HFF-Myc (cell line): ENCODE results near the gene TFR2.

Experiments
- DNase-seq: peaks from one replicate; pipeline ENCODE4 v3.0.0-alpha.2; 2011; ENCODE audit warnings: low read depth; ENCODE audit errors: extremely low read depth
- H3K4me3 ChIP-seq: replicated peaks from 2 replicates; pipeline ENCODE4 v1.5.1; 2011; ENCODE audit warnings: low read depth, mild to moderate bottlenecking, control low read depth, low read length
- TF ChIP-seq, protein P1 (sequence below): IDR thresholded peaks from 2 replicates; pipeline ENCODE4 v1.5.1; 2012; ENCODE audit warnings: mild to moderate bottlenecking, low read depth, low read length, control low read depth; ENCODE audit errors: missing control alignments

The TFR2 gene

DNA sequence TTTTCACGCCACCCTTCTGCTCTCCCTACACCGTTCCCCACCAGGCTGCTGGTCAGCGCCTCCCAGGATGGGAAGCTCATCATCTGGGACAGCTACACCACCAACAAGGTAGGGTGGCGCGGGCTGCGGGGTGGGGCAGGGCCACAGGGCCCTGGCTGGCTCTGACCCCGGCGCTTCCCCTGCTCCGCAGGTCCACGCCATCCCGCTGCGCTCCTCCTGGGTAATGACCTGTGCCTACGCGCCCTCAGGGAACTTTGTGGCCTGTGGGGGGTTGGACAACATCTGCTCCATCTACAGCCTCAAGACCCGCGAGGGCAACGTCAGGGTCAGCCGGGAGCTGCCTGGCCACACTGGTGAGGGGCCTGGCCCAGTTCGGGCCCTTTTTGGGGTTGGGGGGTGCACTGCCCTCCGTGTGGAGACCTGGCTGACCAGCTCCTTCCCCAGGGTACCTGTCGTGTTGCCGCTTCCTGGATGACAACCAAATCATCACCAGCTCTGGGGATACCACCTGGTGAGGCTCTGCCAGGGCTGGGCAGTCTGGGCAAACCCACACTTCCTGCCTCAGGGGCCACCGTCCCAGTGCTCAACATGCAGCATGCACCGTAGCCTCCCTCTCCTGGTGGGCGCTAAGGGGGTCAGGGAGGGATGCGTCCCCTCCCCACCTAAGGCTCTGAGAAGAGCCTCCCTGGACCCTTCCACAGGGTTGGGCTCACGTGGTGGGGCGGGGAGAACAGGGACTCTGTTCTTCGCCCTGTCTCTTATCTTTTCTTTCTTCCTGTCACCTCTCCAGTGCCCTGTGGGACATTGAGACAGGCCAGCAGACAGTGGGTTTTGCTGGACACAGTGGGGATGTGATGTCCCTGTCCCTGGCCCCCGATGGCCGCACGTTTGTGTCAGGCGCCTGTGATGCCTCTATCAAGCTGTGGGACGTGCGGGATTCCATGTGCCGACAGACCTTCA, 36.2 kb upstream of the TFR2 start:
- no peak overlapping the region for H3K4me3 ChIP-seq
- no peak for DNase-seq
- TF ChIP-seq, protein P1, sequence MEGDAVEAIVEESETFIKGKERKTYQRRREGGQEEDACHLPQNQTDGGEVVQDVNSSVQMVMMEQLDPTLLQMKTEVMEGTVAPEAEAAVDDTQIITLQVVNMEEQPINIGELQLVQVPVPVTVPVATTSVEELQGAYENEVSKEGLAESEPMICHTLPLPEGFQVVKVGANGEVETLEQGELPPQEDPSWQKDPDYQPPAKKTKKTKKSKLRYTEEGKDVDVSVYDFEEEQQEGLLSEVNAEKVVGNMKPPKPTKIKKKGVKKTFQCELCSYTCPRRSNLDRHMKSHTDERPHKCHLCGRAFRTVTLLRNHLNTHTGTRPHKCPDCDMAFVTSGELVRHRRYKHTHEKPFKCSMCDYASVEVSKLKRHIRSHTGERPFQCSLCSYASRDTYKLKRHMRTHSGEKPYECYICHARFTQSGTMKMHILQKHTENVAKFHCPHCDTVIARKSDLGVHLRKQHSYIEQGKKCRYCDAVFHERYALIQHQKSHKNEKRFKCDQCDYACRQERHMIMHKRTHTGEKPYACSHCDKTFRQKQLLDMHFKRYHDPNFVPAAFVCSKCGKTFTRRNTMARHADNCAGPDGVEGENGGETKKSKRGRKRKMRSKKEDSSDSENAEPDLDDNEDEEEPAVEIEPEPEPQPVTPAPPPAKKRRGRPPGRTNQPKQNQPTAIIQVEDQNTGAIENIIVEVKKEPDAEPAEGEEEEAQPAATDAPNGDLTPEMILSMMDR: no peak

DNA sequence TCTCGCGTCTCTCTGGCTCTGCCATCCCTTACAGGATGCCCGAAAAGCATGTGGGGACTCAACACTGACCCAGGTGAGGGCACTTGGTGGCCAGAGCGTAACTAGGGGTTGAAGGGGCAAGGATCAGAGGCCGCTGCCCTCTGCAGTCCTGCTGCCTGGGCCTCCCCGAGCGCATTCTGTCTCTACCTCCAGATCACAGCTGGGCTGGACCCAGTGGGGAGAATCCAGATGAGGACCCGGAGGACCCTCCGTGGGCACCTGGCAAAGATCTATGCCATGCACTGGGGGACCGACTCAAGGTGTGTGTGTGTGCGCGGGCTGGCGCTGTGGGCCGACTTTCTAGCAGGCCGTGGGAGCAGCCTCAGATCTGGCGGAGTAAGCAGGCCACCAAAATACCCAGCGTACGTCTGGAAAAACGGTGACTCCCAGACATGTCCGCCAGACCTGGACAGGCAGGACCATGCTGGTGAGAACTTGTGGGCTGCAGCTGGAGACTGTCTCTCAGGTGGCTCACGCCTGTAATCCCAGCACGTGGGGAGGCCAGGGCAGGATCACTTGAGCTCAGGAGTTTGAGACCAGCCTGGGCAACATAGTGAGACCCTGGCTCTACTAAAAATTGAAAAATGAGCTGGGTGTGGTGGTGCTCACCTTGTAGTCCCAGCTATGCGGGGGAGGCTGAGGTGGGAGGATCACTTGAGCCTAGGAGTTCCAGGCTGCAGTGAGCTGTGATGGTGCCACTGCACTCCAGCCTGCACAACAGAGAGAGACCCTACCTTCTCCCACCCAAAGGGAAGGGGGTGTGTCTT, 35.4 kb upstream of the TFR2 start:
- DNase-seq: no peak
- TF ChIP-seq, protein P1: no peak
- H3K4me3 ChIP-seq: peak overlapping the region; percentile 86

DNA sequence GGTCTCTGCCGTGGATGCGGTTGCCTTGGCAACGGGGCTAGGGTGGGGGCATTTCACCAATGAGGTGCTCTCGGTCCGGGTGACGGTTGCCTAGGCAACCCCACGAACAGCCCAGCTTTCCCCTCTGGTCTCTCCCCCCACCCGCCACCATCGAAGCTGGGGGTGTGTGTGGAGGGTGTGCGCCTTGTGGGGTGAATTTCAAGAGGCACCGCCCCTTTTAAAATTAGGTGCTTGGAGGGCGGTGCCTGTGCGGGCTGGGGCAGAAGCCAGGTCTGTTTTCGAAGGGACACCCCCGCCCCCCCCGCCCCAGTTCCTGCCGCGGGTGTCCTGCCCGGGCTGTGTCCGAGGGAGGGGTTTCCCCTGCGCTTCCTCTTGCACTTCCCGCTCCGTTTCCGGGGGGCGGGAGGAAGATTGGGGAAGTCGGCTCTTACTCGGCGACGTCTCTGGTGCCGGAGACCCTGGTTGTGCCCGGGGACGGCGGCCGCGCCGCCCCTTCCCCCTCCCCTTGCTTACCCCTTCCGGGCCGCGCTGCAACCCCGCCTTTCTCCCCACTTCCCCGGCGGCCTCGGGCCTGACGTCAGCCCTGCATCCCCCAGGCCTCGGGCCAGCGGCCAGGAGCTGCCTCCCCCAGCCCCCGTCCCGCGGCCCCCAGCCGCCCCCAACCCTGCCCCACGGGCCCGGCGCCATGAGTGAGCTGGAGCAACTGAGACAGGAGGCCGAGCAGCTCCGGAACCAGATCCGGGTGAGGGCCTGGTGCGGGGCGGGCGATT, 34.4 kb upstream of the TFR2 start:
- H3K4me3 ChIP-seq: peak overlapping the region; percentile 86
- peak; percentile 25 for DNase-seq
- TF ChIP-seq, protein P1: no peak

DNA sequence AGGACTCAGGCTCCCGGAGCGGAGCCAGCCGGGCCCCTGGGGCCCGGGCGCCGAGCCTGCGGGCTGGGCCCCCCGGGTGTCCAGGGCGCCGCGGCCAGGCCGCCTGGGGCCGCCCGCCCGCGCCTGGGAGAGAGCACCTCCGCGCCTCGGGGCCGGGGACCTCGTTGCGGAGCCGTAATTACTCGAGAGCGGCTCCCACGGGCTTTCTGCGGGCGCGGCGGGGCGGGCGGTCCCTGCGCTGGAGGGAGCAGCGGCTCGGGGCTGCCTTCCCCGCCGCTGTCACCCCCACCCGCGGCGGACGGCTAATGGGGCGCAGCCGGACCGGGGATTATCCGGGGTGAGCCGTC, 33.7 kb upstream of the TFR2 start:
- TF ChIP-seq, protein P1: no peak
- no peak for DNase-seq
- peak overlapping the region; percentile 86 for H3K4me3 ChIP-seq

DNA sequence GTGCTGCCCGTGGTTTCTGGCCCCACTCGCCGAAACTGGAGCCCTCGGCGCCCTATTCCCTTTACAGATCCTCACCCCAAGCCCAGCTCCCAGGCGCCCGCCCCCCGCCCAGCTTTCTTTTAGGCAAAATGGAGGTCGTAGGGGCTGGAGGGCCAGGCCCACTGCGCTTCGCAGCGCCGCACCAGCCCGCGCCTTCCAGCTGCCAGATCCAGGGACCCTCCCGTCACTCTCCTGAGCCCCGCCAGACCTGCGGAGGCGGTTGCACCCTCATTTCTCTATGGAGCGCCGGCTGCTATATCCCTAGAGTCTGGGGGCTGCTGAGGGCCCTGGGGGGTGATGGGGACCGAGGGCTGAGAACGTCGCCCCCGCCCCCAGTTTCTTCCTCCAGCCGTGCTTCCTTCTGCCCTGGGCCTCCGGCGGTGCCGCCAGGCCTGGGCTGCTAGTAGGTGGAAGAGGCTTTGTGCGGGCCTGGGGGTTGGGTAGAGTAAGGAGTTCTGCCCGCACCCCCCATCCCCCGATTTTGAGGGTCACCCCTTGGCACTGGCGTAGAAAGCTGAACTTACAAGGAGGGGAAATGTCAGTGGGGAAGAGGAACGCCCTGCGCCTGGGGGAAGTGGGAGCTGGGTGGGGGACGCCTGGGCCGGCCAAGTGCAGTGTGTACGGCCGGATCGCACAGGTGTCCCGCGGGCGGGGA, 33.2 kb upstream of the TFR2 start:
- TF ChIP-seq, protein P1: no peak
- DNase-seq: no peak
- peak overlapping the region; percentile 86 for H3K4me3 ChIP-seq

DNA sequence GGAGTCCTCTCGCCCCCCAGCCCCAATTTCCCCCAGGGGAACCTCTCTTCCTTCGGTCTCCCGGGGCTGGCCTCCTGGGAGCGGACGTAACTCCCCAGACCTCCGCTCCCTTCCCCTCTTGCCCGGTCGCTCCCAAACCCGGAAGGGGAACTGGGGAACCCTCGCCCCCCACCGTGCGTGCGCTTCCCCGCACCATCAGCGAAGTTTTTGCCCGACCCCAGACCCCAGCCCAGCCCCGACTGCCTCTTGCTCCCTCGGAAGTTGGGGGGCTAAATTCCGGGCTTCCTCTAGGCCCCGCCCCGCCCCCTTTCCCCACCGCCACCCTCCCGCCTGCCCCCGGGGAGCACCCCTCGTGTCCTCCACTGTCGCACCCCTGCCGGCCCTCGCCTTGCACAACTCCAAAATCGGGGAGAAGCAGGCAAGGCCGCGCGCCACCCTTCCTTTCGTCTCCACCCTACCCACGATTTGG, 32.6 kb upstream of the TFR2 start:
- H3K4me3 ChIP-seq: peak overlapping the region; percentile 86
- TF ChIP-seq, protein P1: no peak
- DNase-seq: no peak
